ENCODE results near the gene SSH2. TPM values are rescaled to one million over a fixed set of nuclear protein-coding genes. Genes with fewer than 3 reads are reported as not detected.
A peak's percentile ranks its signal among the peaks of the same experiment; 100 is the strongest.
"Not testable (repeated sequence)": the region's sequence is repeated elsewhere in the genome, so short reads cannot be mapped to it uniquely, and the experiment has no call there.

SSH2 gene
- total RNA-seq, 1 donor from 2014 or later, result 15.5 TPM

DNA sequence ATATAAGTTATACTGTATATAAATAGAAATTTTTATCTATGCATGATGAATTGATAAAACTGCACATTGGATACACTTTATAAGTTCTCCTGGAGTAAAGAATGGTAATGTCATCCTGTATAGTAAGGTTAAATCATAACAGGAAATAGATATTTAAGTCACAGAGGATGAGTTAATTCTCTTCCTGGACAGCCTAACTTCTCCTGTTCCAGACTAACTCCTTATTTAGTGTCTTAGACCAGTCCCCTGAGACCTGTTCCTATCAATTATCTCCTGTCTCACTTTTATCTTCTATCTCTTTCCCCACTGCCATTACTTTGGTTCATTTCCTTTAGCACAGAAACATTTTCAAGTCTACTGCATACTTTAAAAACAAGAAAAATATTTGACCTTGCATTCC lies 46.5 kb downstream of the SSH2 start:
- DNase-seq (ENCODE audit: low spot score in 2 of 2) (no peak), FAIRE-seq (no peak)

DNA sequence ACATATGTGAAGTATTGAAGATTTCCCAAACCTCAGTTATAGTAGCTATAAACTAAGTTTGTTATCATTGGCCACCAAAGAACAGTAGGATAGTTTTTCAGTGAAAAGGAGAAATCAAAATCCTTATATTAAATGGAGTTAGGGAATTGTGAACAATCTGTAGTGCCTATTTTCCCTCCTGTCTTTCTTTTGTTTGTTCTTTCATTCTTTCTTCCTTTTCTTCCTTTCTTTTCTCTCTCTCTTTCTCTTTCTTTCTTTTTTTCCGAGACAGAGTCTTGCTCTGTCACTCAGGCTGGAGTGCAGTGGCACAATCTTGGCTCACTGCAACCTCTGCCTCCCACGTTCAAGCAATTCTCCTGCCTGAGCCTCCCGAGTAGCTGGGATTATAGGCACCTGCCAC lies 48.8 kb downstream of the SSH2 start:
- FAIRE-seq (no peak), DNase-seq (ENCODE audit: low spot score in 2 of 2) (no peak)

DNA sequence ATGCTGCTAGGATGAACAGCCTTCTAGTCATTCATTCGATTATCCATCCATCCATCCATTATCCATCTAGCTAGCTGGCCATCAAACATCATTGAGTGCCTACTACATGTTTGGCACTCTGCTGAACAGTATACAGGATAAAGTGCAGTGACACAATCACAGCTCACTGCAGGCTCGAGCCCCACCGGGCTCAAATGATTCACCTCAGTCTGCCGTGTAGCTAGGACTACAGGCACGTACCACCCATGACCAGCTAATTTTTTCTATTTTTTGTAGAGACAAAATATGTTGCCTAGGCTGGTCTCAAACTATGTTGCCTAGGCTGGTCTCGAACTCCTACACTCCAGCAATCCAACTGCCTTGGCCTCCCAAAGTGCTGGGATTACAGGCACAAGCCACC lies 50.0 kb downstream of the SSH2 start:
- FAIRE-seq, result no peak
- DNase-seq (ENCODE audit: low spot score in 2 of 2), result no peak

DNA sequence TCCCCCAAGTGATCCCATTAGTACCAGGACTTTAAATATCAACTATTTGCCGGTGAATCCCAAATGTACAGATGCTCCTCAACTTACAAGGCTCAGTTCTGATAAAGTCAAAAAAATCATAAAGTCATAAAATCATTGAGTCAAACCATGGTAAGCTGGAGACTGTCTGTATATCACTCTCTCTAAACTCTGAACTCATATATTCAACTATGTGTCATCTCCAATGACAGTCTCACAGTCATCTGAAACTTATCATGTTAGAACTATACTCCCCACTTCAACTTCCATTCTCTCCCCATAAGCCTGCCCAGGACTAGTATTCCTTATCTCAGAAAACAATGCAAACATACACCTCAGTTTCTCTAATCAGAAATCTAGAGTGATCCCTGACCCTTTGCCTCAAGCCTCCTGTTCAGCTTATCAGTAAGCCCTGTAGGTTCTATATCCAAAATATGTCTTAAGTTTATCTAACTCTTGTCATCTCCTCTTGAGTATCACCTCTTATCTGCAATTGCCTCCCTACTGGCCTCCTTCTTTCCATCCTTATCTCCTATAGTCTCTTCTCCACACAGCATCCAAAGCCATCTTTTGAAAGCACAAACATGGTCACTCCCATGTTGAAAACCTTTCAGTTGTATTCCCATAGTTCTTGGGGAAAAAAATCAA lies 55.0 kb downstream of the SSH2 start:
- FAIRE-seq (no peak), DNase-seq (ENCODE audit: low spot score in 2 of 2) (no peak)

DNA sequence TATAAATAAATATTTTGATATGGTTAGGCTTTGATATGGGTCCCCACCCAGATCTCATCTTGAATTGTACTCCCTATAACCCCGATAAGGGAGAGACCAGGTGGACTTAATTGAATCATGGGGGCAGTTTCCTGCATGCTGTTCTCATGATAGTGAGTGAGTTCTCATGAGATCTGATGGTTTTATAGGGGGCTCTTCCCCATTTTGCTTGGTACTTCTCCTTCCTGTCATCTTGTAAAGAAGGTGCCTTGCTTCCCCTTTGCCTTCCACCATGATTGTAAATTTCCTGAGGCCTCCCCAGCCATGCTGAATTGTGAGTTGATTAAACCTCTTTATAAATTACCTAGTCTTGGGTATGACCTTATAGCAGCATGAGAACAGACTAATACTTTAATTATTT lies 55.7 kb downstream of the SSH2 start:
- not testable (repeated sequence) for FAIRE-seq; DNase-seq (ENCODE audit: low spot score in 2 of 2)

DNA sequence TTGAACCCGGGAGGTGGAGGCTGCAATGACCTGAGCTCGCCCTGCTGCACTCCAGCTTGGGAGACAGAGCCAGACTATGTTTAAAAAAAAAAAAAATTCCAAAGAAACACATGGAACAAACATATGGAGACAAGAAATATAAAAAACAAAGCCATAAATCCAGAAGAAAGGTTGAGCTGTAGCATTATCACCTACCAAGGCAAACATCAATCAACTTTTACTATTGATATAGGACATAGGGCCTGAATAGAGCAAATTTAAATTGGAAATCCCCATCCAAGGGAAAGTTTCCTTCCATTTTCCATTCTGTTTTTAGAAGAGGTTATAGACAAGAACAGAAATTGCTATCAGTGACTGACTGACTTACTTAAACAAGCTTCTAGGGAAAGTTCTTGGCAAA lies 56.6 kb downstream of the SSH2 start:
- FAIRE-seq (no peak), DNase-seq (ENCODE audit: low spot score in 2 of 2) (no peak)

DNA sequence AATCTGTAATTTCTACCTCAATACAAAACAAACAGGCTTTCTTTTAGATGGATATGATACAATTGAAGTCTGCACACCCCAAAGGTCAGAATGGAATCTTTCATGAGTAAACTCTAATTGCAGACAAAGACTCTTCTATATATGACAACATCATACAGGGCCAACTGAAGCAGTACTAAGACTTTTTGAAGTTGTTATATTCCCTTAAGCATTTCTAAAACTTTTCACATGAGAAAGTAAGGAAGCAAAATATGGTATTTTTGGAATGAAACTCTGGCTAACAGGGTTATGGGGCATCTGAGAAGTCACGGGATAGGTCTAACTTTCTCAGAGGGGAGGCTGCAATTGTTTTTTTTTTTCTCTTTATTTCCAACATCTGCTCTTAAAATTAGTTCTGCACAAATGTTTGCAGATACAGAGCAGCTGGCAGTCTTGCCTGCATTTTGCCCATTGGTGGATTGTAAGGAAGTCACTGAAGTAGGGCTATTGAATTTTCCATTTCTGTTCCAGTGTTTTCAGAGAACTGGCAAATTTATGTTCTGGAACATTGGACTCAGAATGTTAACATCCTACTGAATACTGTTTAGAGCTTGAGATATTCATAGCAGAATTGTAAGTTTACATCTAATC lies 59.1 kb downstream of the SSH2 start:
- no peak for DNase-seq (ENCODE audit: low spot score in 2 of 2)
- peak; percentile 42 for FAIRE-seq

DNA sequence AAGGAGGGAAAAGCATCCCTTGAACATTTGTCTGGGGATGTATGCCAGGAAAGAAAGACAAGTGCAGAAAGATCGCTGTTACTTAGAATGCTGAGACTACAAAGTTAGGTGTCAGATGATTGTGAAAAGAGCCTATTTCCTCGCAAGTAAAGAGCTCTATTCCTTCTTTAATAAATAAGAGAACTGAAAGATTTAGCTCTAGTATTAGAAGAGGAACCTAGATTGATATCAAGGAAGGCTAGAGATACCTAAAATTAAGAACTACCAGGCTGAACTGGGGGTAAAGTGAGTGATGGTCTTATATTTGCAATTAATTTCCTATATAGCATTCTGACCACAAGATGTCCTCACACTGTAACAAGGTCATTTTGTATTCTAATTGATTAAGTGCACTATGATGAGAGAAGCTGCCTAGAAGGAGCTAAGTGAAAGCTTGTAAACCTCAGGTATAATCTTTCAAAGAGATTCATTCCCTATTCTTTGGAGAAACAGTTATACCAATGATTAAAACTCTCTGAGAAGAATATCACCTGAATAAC lies 62.3 kb downstream of the SSH2 start:
- no peak for FAIRE-seq
- no peak for DNase-seq (ENCODE audit: low spot score in 2 of 2)

DNA sequence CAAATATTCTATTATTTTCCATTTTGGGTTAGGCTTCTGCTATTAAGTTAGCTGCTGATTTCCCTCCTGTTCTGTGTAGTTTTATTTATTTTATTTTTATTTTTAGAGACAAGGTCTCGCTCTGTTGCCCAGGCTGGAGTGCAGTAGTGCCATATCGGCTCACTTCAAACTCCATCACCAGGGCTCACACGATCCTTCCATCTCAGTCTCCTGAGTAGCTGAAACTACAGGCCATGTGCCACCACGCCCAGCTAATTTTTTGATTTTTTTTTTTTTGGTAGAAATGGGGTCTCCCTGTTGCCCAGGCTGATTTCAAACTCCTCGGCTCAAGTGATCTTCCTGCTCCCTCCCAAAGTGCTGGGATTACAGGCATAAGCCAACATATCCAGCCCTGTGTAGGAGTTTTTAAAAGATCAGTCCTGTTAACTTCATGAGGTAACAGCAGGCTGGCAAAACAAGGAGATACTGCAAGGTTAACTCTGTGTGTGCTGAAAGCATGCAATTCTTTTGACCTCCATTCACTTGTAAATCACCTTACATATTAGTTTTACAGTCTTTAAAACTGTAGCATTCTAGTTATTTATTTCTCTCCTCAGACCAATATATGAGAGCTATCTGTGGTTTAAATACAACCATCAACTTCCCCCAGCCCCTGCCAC lies 63.2 kb downstream of the SSH2 start:
- no peak for FAIRE-seq

DNA sequence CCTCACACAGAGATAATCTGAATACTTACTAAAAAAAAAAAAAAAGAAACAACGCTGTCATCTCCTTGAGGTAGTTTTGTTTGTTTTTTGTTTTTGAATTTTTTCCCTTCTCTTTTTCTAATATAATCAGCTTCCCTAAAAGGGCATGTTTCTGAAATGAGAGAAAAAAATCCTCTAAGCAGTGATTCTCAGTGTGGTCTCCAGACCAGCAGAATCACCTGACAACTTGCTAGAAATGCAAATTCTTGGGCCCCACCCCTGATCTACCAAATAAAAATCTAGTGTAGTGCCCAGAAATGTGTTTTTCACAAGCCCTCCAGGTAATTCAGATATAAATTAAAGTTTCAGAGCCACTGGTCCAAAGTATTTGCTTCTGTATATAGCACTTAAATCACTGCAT lies 65.4 kb downstream of the SSH2 start:
- no peak for FAIRE-seq
- DNase-seq (ENCODE audit: low spot score in 2 of 2), result no peak

More for the DNA sequence above, 63.2 kb downstream of the SSH2 start:
- no peak for DNase-seq (ENCODE audit: low spot score in 2 of 2)

DNA sequence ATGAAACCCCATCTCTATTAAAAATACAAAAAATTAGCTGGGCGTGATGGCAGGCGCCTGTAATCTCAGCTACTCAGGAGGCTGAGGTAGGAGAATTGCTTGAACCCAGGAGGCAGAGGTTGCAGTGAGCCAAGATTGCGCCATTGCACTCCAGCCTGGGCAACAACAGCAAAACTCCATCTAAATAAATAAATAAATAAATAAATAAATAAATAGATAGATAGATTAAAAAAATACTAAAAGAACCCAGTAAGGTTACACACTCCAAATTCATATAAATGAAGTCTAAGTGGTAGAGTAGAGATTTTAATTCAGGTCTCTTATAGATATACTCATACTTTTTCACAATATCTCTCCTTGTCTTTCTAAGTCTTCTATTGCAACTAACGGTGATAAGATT lies 65.9 kb downstream of the SSH2 start:
- not testable (repeated sequence) for FAIRE-seq

DNA sequence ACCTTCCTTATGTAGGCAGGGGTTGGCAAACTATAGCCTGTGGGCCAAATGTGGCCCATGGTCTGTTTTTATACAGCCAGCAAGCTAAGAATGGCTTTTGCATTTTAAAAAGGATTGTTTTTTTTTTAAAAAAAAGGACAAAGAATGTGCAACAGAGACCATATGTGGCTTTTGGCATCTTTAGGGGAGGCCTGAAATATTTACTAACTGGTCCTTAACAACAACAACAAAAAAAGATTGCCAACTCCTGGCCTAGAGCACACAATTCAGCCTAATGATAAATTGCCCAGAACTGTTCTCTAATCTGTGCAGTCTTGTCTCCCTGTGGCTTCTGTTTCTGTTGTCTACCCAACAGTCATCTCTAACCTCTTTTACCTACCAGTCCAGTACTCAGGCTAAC lies 67.1 kb downstream of the SSH2 start:
- FAIRE-seq, result no peak

More for the DNA sequence above, 65.9 kb downstream of the SSH2 start:
- not testable (repeated sequence) for DNase-seq (ENCODE audit: low spot score in 2 of 2)

DNA sequence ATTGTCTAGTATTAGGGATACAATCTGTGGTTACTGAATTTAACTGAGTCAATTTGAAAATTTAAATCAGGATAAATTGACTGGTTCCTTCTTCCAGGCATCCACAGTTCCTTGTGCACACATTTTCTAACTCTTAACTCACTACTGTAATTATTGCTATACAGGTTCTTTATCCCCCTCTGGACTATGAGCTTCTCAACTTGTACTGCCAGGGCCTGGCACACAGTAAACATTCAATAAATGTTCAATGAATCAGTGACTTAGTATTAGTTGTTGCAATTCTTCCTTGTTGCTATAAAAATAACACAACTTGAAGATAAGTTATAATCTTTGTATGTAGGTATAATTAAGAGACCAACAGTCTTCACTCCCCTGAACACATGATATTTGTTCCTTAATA lies 67.9 kb downstream of the SSH2 start:
- no peak for FAIRE-seq

More for the DNA sequence above, 67.1 kb downstream of the SSH2 start:
- DNase-seq (ENCODE audit: low spot score in 2 of 2), result no peak

DNA sequence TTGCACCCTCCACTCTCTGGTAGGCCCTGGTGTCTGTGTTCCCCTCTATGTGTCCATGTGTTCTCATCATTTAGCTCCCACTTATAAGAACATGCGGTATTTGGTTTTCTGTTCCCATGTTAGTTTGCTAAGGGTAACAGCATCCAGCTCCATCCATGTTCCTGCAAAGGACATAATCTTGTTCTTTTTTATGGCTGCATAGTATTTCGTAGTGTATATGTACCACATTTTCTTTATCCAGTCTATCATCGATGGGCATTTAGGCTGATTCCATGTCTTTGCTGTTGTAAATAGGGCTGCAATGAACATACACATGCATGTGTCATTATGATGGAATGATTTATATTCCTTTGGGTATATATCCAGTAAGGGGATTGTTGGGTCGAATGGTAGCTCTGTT lies 70.6 kb downstream of the SSH2 start:
- not testable (repeated sequence) for FAIRE-seq; DNase-seq (ENCODE audit: low spot score in 2 of 2)

More for the DNA sequence above, 67.9 kb downstream of the SSH2 start:
- DNase-seq (ENCODE audit: low spot score in 2 of 2), result no peak

DNA sequence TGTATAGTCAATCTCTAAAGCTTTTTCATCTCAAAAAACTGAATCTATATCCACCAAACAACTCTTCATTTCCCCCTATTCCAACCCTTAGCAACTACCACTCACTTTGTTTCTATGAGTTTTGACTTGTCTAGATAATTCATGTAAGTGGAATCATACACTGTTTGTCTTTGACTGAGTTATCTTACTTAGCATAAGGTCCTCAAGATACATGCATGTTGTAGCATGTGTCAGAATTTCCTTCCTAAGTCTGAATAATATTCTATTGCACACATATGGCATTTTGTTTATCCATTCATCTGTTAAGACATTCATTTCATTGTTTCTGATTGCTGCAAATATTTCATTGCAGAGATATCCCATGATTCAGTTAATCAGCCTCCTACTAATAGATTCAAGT lies 72.2 kb downstream of the SSH2 start:
- DNase-seq (ENCODE audit: low spot score in 2 of 2) (no peak), FAIRE-seq (no peak)

DNA sequence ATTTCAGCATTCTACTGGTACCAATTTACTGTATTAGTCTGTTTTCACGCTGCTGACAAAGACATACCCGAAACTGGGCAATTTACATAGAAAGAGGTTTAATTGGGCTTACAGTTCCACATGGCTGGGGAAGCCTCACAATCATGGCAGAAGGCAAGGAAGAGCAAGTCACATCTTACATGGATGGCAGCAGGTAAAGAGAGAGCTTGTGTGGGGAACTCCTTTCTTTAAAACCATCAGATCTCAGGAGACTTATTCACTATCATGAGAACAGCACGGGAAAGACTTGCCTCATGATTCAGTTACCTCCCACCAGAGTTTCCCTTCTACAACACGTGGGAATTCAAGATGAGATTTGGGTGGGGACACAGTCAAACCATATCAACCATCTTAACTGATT lies 72.9 kb downstream of the SSH2 start:
- not testable (repeated sequence) for DNase-seq (ENCODE audit: low spot score in 2 of 2); FAIRE-seq

DNA sequence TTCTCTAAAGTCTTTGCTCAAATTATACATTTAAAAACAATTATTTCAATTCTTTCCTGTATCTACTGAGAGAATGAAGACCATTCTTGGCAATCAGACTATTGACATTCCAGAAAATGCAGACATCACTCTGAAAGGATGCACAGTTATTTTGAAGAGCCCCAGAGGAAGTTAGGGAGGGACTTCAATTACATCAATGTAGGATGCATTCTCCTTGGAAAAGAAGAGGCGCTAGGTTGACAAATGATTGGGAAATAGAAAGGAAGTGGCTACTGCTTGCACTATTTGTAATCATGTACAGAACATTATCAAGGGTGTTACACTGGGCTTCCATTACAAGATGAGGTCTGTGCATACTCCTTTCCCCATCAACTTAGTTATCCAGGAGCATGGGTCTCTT lies 74.3 kb downstream of the SSH2 start:
- FAIRE-seq (no peak), DNase-seq (ENCODE audit: low spot score in 2 of 2) (no peak)

DNA sequence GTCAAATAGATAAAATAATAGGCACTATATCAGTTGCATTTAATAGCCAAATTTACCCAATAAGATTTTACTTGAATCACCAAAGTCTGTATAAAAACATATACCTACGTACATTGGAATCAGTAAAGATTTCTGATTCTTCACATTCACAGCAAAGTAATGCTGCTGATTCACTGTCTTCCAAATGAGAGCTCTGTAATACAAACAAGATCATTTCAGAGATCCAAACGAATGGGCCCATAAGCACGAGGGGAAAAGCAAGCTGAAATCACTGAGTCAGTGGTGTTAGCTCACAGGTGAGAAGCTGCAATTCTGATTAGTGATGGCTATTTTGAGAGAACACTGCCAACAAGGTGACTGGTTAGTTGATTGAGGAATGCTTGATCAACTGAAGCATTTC lies 81.3 kb downstream of the SSH2 start:
- DNase-seq (ENCODE audit: low spot score in 2 of 2) (no peak), FAIRE-seq (no peak)

DNA sequence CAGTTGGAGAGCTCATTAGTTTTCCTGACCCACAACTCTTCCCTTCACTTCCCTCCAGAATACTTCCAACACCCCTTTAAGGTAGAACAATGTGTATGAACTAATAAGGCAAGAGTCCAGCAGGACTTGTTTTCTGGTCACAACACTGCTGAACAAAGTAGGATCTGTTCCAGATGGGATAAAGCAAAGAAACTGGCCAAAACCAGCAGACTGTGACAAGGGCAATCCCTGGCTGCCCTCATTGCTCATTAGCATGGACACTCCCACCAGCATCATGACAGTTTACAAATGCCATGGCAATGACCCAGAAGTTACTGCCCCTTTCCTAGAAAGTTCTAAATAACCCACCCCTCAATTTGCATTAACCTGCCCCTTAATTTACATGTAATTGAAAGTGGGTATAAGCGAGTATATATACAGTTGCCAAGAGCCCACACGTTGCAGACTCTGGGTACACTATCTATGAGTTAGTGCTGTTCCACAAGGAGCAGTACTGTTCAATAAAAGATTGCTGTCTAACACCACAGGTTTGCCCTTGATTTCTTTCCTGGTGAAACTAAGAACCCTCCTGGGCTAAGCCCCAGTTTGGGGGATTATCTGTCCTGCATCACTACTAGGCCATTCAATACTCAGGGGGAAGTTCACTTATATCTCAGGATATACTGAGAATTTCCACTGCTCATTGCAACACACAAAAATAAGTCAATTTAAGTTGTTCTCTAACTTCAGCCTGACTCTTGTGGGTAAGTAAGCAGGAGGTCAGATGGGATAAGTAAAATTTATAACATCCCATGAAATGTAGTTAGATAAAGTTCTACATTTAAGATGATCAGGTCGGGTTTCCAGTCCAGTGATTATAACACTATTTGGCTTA lies 82.3 kb downstream of the SSH2 start:
- FAIRE-seq (no peak), DNase-seq (ENCODE audit: low spot score in 2 of 2) (no peak)

DNA sequence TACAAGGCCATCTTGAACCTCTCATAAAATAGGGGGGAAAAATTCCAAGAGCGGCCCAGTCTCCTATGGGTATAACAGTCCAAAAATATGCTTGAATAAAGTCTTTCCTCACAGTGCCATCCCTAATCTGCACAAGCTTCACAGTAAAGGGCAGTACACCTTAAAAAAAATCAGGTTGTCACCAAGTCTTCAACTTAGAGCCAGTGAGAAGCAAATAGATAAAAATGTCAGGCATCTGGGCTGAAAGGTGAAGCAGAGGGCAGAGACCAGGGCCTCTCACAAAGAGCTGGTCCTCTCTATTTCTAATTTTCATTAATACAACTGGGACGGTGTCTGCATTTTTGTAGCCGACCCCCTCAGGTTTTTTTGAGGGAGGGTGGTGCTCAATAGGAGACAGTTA lies 82.9 kb downstream of the SSH2 start:
- no peak for FAIRE-seq

DNA sequence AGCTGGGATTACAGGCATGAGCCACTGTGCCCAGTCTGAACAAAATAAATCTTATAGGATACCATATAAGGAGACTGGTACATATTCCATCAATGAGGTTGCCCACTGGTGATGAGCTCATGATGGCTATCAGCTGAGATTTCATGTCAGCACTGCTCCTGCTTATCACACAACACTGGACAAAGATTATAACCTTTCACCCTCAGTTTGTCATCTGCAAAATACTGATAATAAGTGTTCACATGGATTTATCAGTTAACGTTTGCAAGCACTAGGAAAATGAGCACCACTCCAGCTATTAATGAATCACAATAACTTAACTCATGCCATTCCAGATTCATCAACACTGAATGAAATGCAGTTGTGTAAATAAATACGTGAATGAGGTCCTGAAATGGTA lies 83.7 kb downstream of the SSH2 start:
- DNase-seq (ENCODE audit: low spot score in 2 of 2), result no peak
- FAIRE-seq, result no peak

More for the DNA sequence above, 82.9 kb downstream of the SSH2 start:
- DNase-seq (ENCODE audit: low spot score in 2 of 2), result no peak

Measured in frontal cortex (tissue), 4 donors.